Measurements from ENCODE around the gene RPTOR. TPM values are rescaled to one million over a fixed set of nuclear protein-coding genes. Genes with fewer than 3 reads are reported as not detected.

Gene RPTOR
- total RNA-seq, 1 experiment from 2014 or later, result 25.1 TPM

DNA sequence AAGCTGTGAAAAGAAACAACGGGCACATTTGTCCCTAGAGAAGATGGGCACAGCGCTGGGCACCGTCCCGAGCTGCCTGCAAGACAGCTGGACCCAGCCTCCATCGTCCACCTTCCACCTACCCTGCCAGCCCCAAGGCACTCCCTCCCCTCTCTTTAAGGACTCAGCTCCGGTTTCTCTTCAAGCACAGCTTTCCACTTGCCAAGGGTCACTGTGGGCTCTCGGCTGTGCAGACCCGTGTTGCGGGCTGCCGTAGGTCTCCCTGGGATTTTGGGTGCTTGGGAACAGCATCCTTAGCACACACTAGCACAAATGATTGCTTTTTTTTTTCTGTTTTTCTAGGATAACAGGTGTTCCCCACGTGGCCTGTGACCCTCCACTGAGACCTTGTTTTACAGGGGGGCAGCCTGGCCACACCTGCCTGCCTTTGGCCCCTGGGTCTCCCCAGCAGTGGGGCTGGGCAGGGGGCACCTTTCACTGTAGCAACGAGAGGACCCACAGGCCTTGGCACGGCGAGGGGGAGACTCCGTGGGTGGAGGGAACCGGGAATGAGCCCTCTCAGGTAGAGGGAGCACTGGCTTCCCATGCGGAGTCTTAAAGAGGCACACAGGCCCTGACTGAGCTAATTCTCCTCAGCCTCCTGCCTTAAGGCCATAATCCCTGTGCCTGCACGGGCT, 448.4 kb downstream of the RPTOR start:
- H3K4me3 Mint-ChIP-seq, result peak overlapping the region; percentile 64 to 78
- H3K27me3 Mint-ChIP-seq (ENCODE audit: low read depth), result peaks cover 31% of the 10 kb centered on the region
- Histone ChIP-seq H3K79me1 (ENCODE audit: insufficient read depth, low read depth, low read length, poor library complexity, severe bottlenecking) (no peaks in the 10 kb centered on the region), H3T11ph (ENCODE audit: low read length) (no peak overlapping the region), H3K27ac (ENCODE audit: insufficient read length, low read depth, low read length) (no peak overlapping the region), H3K9me3 (ENCODE audit: control insufficient read depth, low read depth, low read length) (no peaks in the 10 kb centered on the region), H4K20me1 (ENCODE audit: control insufficient read depth, insufficient read depth, insufficient read length) (no peaks in the 10 kb centered on the region), H3K27me3 (ENCODE audit: insufficient read depth, low read length) (no peaks in the 10 kb centered on the region), H3K14ac (ENCODE audit: insufficient read depth, low read length) (no peak overlapping the region; the same call in 1 of the 2 replicates), H3K4me1 (ENCODE audit: insufficient read depth, low read length) (no peaks in the 10 kb centered on the region), H2BK120ac (ENCODE audit: low read depth, low read length, poor library complexity, severe bottlenecking) (no peak overlapping the region), H2BK5ac (ENCODE audit: insufficient read length, low read length) (no peak overlapping the region), H3K79me2 (ENCODE audit: insufficient read depth, low read length) (no peaks in the 10 kb centered on the region), H2AK5ac (ENCODE audit: insufficient read length, low read length) (no peak overlapping the region), H3K4me2 (ENCODE audit: insufficient read depth, insufficient read length, low read length) (peak overlapping the region; percentile 47), H3K4ac (ENCODE audit: low read depth, low read length) (no peak overlapping the region), H2BK20ac (ENCODE audit: low read depth, low read length, poor library complexity, severe bottlenecking) (no peak overlapping the region), H4K91ac (ENCODE audit: insufficient read length, low read depth, low read length) (no peak overlapping the region), H3K18ac (ENCODE audit: insufficient read length, low read depth, low read length) (no peak overlapping the region), H2BK12ac (ENCODE audit: insufficient read length, low read depth, low read length) (no peak overlapping the region), H3K23ac (ENCODE audit: insufficient read length, low read depth, low read length) (no peak overlapping the region), H3K56ac (ENCODE audit: insufficient read length, low read depth, low read length) (no peak overlapping the region), H4K5ac (ENCODE audit: insufficient read length, low read depth, low read length) (no peak overlapping the region), H3K9ac (ENCODE audit: extremely low read depth, insufficient read length, low read length) (peak overlapping the region; percentile 10), H2AFZ (ENCODE audit: low read length) (no peak overlapping the region), H2BK15ac (ENCODE audit: low read depth, low read length) (no peak overlapping the region), H4K8ac (replicated peaks; ENCODE audit: insufficient read length, low read depth, low read length) (no peak overlapping the region), H3K23me2 (ENCODE audit: insufficient read length, low read depth, low read length, poor library complexity, severe bottlenecking) (peaks cover 10% of the 10 kb centered on the region)
- peaks cover 5 to 18% (median 15%) of the 10 kb centered on the region in 3 experiments; a peak in 6 of 7 replicates for H3K36me3 Mint-ChIP-seq (ENCODE audit: insufficient read depth in 1 of 3, low read depth in 3 of 3)
- TF ChIP-seq, protein P1, sequence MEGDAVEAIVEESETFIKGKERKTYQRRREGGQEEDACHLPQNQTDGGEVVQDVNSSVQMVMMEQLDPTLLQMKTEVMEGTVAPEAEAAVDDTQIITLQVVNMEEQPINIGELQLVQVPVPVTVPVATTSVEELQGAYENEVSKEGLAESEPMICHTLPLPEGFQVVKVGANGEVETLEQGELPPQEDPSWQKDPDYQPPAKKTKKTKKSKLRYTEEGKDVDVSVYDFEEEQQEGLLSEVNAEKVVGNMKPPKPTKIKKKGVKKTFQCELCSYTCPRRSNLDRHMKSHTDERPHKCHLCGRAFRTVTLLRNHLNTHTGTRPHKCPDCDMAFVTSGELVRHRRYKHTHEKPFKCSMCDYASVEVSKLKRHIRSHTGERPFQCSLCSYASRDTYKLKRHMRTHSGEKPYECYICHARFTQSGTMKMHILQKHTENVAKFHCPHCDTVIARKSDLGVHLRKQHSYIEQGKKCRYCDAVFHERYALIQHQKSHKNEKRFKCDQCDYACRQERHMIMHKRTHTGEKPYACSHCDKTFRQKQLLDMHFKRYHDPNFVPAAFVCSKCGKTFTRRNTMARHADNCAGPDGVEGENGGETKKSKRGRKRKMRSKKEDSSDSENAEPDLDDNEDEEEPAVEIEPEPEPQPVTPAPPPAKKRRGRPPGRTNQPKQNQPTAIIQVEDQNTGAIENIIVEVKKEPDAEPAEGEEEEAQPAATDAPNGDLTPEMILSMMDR (conservative IDR thresholded peaks at IDR 0.05), result no peak
- peaks cover 8 to 14% of the 10 kb centered on the region in 2 experiments for H3K4me1 Mint-ChIP-seq
- H3K27ac Mint-ChIP-seq, result no peak overlapping the region
- no peak for DNase-seq
- no peaks in the 10 kb centered on the region for H3K9me3 Mint-ChIP-seq
- no CpG with 5 or more reads among the region's 18 CpGs for WGBS (ENCODE audit: extremely low coverage, insufficient read length, low lambda C conversion rate)

Data from H9 (cell line).